HCT116 (cell line): ENCODE results near the gene UBE3B. TPM values are rescaled to one million over a fixed set of nuclear protein-coding genes. Genes with fewer than 3 reads are reported as not detected.

ENCODE experiments used
- ATAC-seq: fragments of 200-7000 bp; cut with Tn5 transposase; 2 replicates; pipeline ENCODE4 v1.9.1; 2020; ENCODE audit warnings: mild to moderate bottlenecking, moderate library complexity
- BruUV-seq: library from RNA; stranded (reverse); fragments of 400-500 nt; replicated peaks from 2 replicates; lab custom pipeline; 2021; lab: Mats Ljungman, UMichigan
- CTCF ChIA-PET: fragments of 300-600 bp; sonication (Branson Sonifier 250); formaldehyde crosslinking; loops from one replicate; lab custom pipeline; 2021; ENCODE audit warnings: antibody characterized with exemption; lab: Charles Lee
- POLR2A ChIA-PET: fragments of 300-600, 350-600 bp; sonication (Branson Sonifier 250); formaldehyde crosslinking; loops from one replicate; lab custom pipeline; 2021; ENCODE audit warnings: antibody characterized with exemption; lab: Charles Lee
- RAD21 ChIA-PET, 2 experiments: fragments of 300-600 bp; sonication (Branson Sonifier 250); formaldehyde crosslinking; loops; one replicate each; lab custom pipeline; 2023; ENCODE audit warnings: low total read pairs in 2 of 2; ENCODE audit not compliant: uncharacterized antibody in 2 of 2, unreplicated experiment in 2 of 2, low non-redundant PET in 1 of 2; lab: Charles Lee
- DNase-seq: peaks from one replicate; pipeline ENCODE4 v3.0.0-alpha.2; 2010; ENCODE audit warnings: low read depth, low spot score
- H2AFZ ChIP-seq: fragments of 200-600 bp; shearing (Covaris generic), sonication (generic); 2 replicates; pipeline ENCODE4 v1.6.1; 2017; ENCODE audit warnings: low read depth, mixed run types, mixed read lengths, antibody characterized with exemption, low read length; ENCODE audit not compliant: poor library complexity, severe bottlenecking
- H3K27ac ChIP-seq: 2 replicates; pipeline ENCODE4 v1.5.1; 2012; ENCODE audit warnings: low read depth, low read length
- H3K27me3 ChIP-seq: fragments of 200-600 bp; sonication (generic); 2 replicates; pipeline ENCODE4 v1.6.1; 2016; ENCODE audit warnings: mixed run types, low read length, mixed read lengths; ENCODE audit not compliant: insufficient read depth
- H3K36me3 ChIP-seq, 2 experiments: fragments of 200-500 bp in 1 of 2; fragments of 200-600 bp in 1 of 2; sonication (Bioruptor generic) in 1 of 2; sonication (generic) in 1 of 2; 2 replicates each; pipeline versions ENCODE4 v1.5.1 to v1.6.1; 2014 to 2016; ENCODE audit warnings: low read length in 2 of 2, inconsistent platforms in 1 of 2, mixed read lengths in 1 of 2, mixed run types in 1 of 2; ENCODE audit not compliant: insufficient read depth in 2 of 2, control insufficient read depth in 1 of 2
- H3K4me1 ChIP-seq, 2 experiments: fragments of 200-600 bp in 1 of 2; sonication (generic) in 1 of 2; 2 replicates each; pipeline versions ENCODE4 v1.5.1 to v1.6.1; 2012 to 2017; ENCODE audit warnings: low read length in 2 of 2, inconsistent platforms in 1 of 2, mild to moderate bottlenecking in 1 of 2, mixed read lengths in 1 of 2, mixed run types in 1 of 2, moderate library complexity in 1 of 2; ENCODE audit not compliant: insufficient read depth in 2 of 2, control insufficient read depth in 1 of 2
- H3K4me2 ChIP-seq: fragments of 200-600 bp; sonication (generic); 2 replicates; pipeline ENCODE4 v1.6.1; 2017; ENCODE audit warnings: mixed run types, low read length, mixed read lengths
- H3K4me3 ChIP-seq, 2 experiments: fragments of 200-600 bp in 1 of 2; sonication (generic) in 1 of 2; replicated peaks in 1 of 2; 2 replicates each; pipeline ENCODE4 v1.5.1; 2011 to 2016; ENCODE audit warnings: low read length in 2 of 2, control low read depth in 1 of 2, low read depth in 1 of 2, mild to moderate bottlenecking in 1 of 2, mixed read lengths in 1 of 2, mixed run types in 1 of 2
- H3K79me2 ChIP-seq: fragments of 200-600 bp; sonication (generic); 2 replicates; pipeline ENCODE4 v1.6.1; 2017; ENCODE audit warnings: mild to moderate bottlenecking, mixed run types, low read length, moderate library complexity, mixed read lengths; ENCODE audit not compliant: insufficient read depth
- H3K9ac ChIP-seq: fragments of 200-600 bp; sonication (generic); 2 replicates; pipeline ENCODE4 v1.6.1; 2016; ENCODE audit warnings: low read length, mixed read lengths
- H3K9me2 ChIP-seq: fragments of 200-600 bp; sonication (generic), shearing (Covaris generic); 2 replicates; pipeline ENCODE4 v1.6.1; 2017; ENCODE audit warnings: mixed run types, mild to moderate bottlenecking, moderate library complexity; ENCODE audit not compliant: insufficient read depth
- H3K9me3 ChIP-seq, 2 experiments: fragments of 200-500 bp in 1 of 2; fragments of 200-600 bp in 1 of 2; sonication (Bioruptor generic) in 1 of 2; sonication (generic) in 1 of 2; 2 replicates each; pipeline ENCODE4 v1.6.1; 2014 to 2017; ENCODE audit warnings: low read length in 2 of 2, mixed read lengths in 2 of 2, inconsistent platforms in 1 of 2, low read depth in 1 of 2, mild to moderate bottlenecking in 1 of 2, mixed run types in 1 of 2, moderate library complexity in 1 of 2; ENCODE audit not compliant: control insufficient read depth in 1 of 2, insufficient read depth in 1 of 2
- H4K20me1 ChIP-seq: fragments of 200-600 bp; sonication (generic), shearing (Covaris generic); 2 replicates; pipeline ENCODE4 v1.6.1; 2017; ENCODE audit warnings: mixed run types, mild to moderate bottlenecking, moderate library complexity; ENCODE audit not compliant: insufficient read depth
- EGR1 ChIP-seq: IDR thresholded peaks from 2 replicates; pipeline ENCODE4 v1.6.1; 2012; ENCODE audit warnings: low read depth
- EZH2 ChIP-seq: fragments of 200-600 bp; sonication (generic); IDR thresholded peaks from 2 replicates; pipeline ENCODE4 v1.6.1; 2017; ENCODE audit warnings: antibody characterized with exemption, mixed run types
- EZH2phosphoT487 ChIP-seq: fragments of 200-600 bp; IDR thresholded peaks from 2 replicates; pipeline ENCODE4 v1.6.1; 2018; ENCODE audit warnings: antibody characterized with exemption, borderline replicate concordance
- FOSL1 ChIP-seq: IDR thresholded peaks from 2 replicates; pipeline ENCODE4 v1.6.1; 2012; ENCODE audit warnings: low read depth
- JUND ChIP-seq: IDR thresholded peaks from 2 replicates; pipeline ENCODE4 v1.6.1; 2012
- POLR2A ChIP-seq: IDR thresholded peaks from 2 replicates; pipeline ENCODE4 v1.7.0; 2011; ENCODE audit warnings: borderline replicate concordance; ENCODE audit not compliant: insufficient read depth, insufficient read length; ENCODE audit errors: extremely low read depth
- POLR2AphosphoS5 ChIP-seq: IDR thresholded peaks from 2 replicates; pipeline ENCODE4 v1.6.1; 2011; ENCODE audit warnings: mild to moderate bottlenecking, low read depth, low read length, moderate library complexity
- RAD21 ChIP-seq: IDR thresholded peaks from 2 replicates; pipeline ENCODE4 v1.6.1; 2012; ENCODE audit warnings: low read depth, mild to moderate bottlenecking
- SP1 ChIP-seq: IDR thresholded peaks from 2 replicates; pipeline ENCODE4 v1.6.1; 2012; ENCODE audit warnings: low read depth
- SRF ChIP-seq: IDR thresholded peaks from 2 replicates; pipeline ENCODE4 v1.6.1; 2012; ENCODE audit warnings: low read depth
- TCF7L2 ChIP-seq: IDR thresholded peaks from 2 replicates; pipeline ENCODE4 v1.7.0; 2011; ENCODE audit warnings: borderline replicate concordance, inconsistent platforms; ENCODE audit not compliant: insufficient read depth, insufficient read length; ENCODE audit errors: extremely low read depth
- YY1 ChIP-seq: IDR thresholded peaks from 2 replicates; pipeline ENCODE4 v1.6.1; 2011; ENCODE audit warnings: low read length, low read depth, moderate library complexity, mild to moderate bottlenecking; ENCODE audit not compliant: insufficient replicate concordance; ENCODE audit errors: extremely low read depth
- ZNF274 ChIP-seq: fragments of 200-500 bp; sonication (Bioruptor generic); IDR thresholded peaks from 2 replicates; pipeline ENCODE4 v1.6.1; 2014; ENCODE audit warnings: mild to moderate bottlenecking, low read depth, low read length, inconsistent platforms
- intact Hi-C: fragments of 100-400 bp; cut with micrococcal nuclease; formaldehyde crosslinking; loops from 2 replicates; pipeline ENCODE4 v1.10.0; 2022
- total RNA-seq: library from RNA; stranded (reverse); gene quantifications from one replicate; pipeline ENCODE4 v1.2.1, GENCODE V29; 2021; ENCODE audit not compliant: unreplicated experiment
- TF ChIP-seq, protein P1 (sequence below): IDR thresholded peaks from 2 replicates; pipeline ENCODE4 v1.6.1; 2012
- TF ChIP-seq, protein P2 (sequence below), 3 experiments: fragments of 200-600 bp in 1 of 3; sonication (generic) in 1 of 3; IDR thresholded peaks in 2 of 3; conservative IDR thresholded peaks in 1 of 3; 2 replicates each; pipeline ENCODE4 v1.5.1; 2012 to 2017; ENCODE audit warnings: low read depth in 2 of 3, low read length in 2 of 3, antibody characterized with exemption in 1 of 3, borderline replicate concordance in 1 of 3, control low read depth in 1 of 3, mild to moderate bottlenecking in 1 of 3, mixed read lengths in 1 of 3, mixed run types in 1 of 3, moderate library complexity in 1 of 3; ENCODE audit not compliant: insufficient read depth in 1 of 3

The UBE3B gene
- total RNA-seq, 1 experiment from 2014 or later = 28.9 TPM

DNA sequence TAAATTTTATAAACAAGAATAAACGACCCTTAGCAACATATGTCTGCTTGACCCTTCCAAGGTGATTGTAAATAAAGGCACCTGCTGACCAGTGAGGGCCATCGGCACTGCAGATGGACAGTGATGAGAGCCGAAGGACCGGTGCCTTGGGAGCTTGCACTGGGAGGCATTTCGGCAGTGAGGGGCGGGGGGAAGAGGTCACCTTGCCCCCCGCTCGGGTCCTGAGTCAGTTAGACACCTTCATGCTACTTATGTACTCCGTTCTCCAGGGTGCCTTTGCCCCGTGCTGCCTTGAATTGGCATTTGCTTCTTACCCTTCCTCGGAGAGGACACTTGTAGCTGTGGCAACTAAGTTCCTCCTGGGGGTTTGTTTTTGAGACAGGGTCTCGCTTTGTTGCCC lies 72.8 kb downstream of the UBE3B start:
- H3K4me1 ChIP-seq = peaks cover 0 to 1% of the 10 kb centered on the region in 2 experiments; a peak in 2 of 4 replicates
- POLR2A ChIA-PET = no interaction called here

More for the DNA sequence above, 72.8 kb downstream of the UBE3B start:
- DNase-seq (no peak), ATAC-seq (no peak)
- Histone ChIP-seq H3K9me2 (no peaks in the 10 kb centered on the region), H3K9ac (no peak overlapping the region), H3K36me3 (no peaks in the 10 kb centered on the region), H3K27me3 (peaks cover 24% of the 10 kb centered on the region; the same call in 1 of the 2 replicates), H3K4me3 (no peak overlapping the region), H3K79me2 (no peaks in the 10 kb centered on the region), H3K27ac (no peak overlapping the region), H4K20me1 (no peaks in the 10 kb centered on the region), H3K4me2 (no peak overlapping the region), H2AFZ (no peak overlapping the region), H3K9me3 (no peaks in the 10 kb centered on the region)
- TF ChIP-seq ZNF274 (no peak), POLR2AphosphoS5 (no peak), POLR2A (no peak), SP1 (no peak), SRF (no peak), RAD21 (no peak), FOSL1 (no peak), YY1 (no peak), EZH2 (no peak), EZH2phosphoT487 (no peak), EGR1 (no peak), TCF7L2 (no peak), JUND (no peak)
- TF ChIP-seq, protein P1, sequence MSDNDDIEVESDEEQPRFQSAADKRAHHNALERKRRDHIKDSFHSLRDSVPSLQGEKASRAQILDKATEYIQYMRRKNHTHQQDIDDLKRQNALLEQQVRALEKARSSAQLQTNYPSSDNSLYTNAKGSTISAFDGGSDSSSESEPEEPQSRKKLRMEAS = no peak
- TF ChIP-seq, protein P2, sequence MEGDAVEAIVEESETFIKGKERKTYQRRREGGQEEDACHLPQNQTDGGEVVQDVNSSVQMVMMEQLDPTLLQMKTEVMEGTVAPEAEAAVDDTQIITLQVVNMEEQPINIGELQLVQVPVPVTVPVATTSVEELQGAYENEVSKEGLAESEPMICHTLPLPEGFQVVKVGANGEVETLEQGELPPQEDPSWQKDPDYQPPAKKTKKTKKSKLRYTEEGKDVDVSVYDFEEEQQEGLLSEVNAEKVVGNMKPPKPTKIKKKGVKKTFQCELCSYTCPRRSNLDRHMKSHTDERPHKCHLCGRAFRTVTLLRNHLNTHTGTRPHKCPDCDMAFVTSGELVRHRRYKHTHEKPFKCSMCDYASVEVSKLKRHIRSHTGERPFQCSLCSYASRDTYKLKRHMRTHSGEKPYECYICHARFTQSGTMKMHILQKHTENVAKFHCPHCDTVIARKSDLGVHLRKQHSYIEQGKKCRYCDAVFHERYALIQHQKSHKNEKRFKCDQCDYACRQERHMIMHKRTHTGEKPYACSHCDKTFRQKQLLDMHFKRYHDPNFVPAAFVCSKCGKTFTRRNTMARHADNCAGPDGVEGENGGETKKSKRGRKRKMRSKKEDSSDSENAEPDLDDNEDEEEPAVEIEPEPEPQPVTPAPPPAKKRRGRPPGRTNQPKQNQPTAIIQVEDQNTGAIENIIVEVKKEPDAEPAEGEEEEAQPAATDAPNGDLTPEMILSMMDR (IDR thresholded peaks at IDR 0.05 in 2 of 3, conservative IDR thresholded peaks at IDR 0.05 in 1 of 3; ENCODE audit: borderline replicate concordance in 1 of 3, insufficient read depth in 1 of 3, low read depth in 2 of 3, low read length in 2 of 3) = no peak
- CTCF ChIA-PET = no interaction called here
- no TSS peak for BruUV-seq
- intact Hi-C loops = no loop called here
- RAD21 ChIA-PET = no interaction called here
